Measurements from ENCODE around the gene MDGA2.

Gene MDGA2

DNA sequence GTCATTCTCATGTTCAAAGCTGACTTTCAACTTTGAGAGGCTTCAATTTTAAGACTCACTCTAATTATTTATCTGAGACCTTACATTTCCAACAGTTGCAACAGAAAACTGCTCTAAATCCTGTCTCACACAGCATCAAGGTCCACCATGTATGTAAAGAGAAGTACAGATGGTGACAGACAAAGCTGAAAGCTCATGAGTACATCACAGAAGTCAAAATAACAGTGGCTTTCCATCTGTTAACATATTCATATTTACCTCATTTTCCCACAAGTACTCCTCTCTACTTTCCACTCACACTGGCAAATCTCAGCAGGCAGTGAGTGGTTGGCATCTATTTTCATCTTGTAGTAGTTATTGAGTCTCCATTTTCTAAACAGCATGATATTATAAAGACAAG, 192.0 kb downstream of the MDGA2 start:
- no peak for DNase-seq

- no peak for DNase-seq
Observed at GRCh38 chr14:47471075-47471474, 204.3 kb downstream of the MDGA2 start.

DNA sequence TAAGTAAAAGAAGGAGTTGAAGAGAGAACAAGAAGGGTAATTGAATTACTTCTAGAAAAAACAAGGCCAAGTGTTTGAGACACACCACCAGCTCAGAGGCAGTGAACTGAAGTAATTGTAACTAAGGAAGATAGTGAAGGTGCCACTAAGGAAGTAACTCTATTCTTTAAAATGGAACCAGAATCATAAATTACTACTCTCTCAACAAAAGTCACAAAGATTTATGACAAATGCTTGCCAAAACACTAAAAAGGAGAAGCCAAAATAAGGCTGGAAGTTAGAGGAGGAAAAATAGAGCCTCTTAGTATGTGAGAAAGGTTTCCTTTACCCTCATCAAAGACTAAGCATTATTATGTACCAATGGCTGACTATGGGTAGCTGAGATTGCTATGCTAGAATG, 208.5 kb downstream of the MDGA2 start:
- no peak for DNase-seq

DNA sequence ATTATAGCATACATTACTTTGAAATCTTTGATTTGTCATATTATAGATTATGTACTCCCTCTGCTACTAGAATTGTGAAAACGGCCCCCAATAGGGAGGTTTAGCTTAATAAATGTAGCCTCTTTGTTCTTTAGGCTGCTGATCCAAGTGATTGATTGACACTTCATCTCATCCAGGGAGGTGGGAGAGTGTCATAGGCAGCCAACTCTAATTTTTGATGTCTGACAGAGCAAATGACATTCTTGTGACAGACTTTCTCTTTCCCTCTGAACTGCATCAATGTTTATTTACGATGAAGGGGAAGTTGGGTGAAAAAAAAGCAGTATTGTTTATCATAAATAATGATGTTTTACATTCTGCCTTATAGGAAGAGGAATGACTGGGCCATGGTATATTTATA, 221.4 kb downstream of the MDGA2 start:
- DNase-seq: no peak

DNA sequence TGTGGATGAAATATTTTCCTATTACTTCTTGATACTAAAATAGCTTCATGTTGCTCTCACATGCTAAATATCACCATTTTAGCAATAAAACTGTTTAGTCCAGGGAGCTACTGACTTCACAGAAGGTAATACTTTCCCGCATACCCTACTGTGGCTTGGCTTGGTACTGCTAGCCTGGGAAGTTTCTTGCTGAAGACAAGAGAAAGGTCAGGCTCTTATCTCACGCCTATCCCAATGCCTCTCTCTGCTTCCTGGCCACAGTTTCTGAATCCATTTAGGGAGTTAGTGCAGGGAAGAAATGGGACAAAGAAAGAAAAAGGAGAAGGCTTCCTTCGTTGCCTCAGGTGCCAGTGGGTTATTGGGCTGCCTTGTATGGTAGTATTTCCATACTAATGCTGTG, 228.3 kb downstream of the MDGA2 start:
- DNase-seq: no peak

DNA sequence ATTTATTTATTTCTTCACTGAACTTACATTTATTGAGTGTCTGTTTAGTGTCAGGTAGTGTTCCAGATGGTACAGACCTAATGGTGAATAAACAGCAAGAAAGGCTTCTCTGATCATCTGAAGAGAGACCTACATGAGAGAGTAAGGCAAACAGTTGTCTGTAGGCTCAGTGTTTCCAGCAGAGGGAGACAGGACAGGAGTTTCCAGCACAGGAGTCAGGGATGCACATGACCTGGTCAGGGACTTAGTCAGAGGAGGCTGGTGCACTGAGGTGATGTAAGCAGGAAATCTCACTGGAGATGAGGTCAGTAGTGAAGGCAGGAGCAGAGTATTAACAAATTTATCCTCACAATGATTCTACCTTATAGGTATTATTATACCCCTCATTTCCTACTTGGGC, 233.2 kb downstream of the MDGA2 start:
- no peak for DNase-seq

- DNase-seq: no peak
Observed at GRCh38 chr14:47439953-47440352, 235.5 kb downstream of the MDGA2 start.

- DNase-seq: no peak
Observed at GRCh38 chr14:47438650-47439140, 236.7 kb downstream of the MDGA2 start.

GRCh38 chr14:47435331-47435965, 240.0 kb downstream of the MDGA2 start:
- no peak for DNase-seq

GRCh38 chr14:47427629-47428028, 247.8 kb downstream of the MDGA2 start:
- no peak for DNase-seq

DNA sequence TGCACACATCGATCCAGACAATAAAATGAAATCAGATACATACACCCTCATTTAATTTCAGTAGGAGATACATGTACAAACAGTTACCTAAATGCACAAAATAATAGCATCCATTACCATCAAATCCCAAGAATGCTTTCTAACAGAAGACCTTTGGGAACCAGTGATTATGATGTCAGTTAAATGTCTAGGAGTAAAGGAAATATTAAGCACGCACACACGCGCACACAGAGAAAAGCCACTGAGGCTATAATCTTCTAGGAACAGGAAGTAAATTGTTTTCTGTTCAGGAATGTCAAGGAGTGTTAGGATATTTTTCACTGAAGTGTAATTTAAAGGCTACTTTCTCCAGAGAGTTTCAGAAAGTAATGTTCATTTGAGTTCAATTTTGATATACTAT, 250.1 kb downstream of the MDGA2 start:
- DNase-seq: no peak

- no peak for DNase-seq
Observed at GRCh38 chr14:47422191-47422590, 253.2 kb downstream of the MDGA2 start.

DNA sequence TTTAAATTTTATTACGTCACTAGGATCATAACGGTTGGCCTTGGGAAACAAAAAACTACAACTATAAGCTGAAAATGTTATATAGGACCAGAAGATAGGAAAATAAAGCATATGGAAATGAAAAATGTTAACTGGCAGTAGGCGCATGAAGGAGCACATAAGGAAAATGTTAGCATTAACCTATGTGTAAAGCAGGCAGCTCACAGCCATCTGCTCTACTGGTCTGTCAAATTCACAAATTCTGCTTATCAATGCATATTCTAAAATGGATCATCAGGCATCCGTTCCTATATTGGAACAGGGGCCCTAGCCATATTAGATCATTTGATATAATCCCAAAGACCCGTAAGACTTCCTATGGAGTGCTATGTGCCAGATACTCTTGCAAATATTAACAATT, 263.9 kb downstream of the MDGA2 start:
- DNase-seq: no peak

DNA sequence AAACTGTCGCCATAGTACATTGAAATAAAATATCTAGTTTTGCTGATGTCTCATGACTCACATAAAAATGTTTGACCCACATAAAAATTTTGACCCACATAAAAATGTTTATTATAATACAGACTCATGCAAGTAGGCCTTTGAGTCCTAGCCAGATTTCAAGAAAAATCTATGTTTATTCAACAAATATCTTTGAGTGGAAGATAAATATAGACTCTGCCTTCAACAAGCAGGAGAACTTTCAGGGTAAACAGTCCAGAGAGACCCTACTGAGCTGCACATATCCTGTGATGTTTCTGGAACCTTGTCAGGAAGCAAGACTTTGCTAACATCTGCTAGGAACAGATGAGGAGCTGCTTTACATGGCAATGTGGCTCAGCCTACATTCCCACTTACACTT, 283.1 kb downstream of the MDGA2 start:
- no peak for DNase-seq

GRCh38 chr14:47390831-47391504, 284.4 kb downstream of the MDGA2 start:
- DNase-seq: no peak

DNA sequence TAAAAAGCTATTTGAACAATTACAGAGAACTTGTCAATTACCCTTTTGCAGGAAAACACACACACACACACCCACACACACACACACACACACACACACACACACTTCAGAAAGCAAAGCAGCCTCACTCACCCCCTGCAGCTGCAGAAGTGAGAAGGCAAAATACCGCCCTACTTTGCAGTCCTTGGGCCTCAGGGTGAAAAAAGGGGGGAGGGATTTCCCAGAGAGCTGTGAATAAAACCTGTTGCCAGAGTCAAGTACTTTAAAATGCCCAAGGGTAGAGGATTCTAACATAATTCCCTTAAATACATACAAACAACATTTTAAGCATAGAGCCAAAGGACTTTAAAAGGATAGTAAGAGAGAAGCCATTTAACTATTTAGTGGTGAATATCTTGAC, 285.9 kb downstream of the MDGA2 start:
- no peak for DNase-seq

- DNase-seq: no peak
Observed at GRCh38 chr14:47366006-47366405, 309.4 kb downstream of the MDGA2 start.

DNA sequence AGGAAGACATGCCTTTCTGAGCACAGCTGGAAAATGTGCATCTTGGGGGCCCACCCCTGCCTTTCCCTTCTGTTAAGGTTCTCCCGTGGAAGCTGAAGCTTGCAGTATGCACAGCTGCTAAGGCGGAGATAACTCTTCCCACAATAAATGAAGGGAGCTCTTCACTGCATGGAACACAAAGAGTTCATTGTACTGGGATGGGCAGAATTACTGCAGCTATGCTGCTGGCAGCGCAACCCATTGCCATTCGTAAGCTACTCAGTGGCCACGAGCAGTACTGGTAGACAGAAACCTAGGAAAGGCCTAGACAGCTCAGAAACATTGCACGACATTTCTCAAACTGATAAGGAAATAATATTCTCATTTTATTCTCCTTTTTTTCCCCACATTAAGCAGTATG, 310.2 kb downstream of the MDGA2 start:
- no peak for DNase-seq

- no peak for DNase-seq
Observed at GRCh38 chr14:47353186-47353585, 322.2 kb downstream of the MDGA2 start.

GRCh38 chr14:47346849-47347248, 328.6 kb downstream of the MDGA2 start:
- DNase-seq: no peak

- DNase-seq: no peak
Observed at GRCh38 chr14:47345016-47345415, 330.4 kb downstream of the MDGA2 start.

GRCh38 chr14:47332939-47333338, 342.5 kb downstream of the MDGA2 start:
- no peak for DNase-seq

DNA sequence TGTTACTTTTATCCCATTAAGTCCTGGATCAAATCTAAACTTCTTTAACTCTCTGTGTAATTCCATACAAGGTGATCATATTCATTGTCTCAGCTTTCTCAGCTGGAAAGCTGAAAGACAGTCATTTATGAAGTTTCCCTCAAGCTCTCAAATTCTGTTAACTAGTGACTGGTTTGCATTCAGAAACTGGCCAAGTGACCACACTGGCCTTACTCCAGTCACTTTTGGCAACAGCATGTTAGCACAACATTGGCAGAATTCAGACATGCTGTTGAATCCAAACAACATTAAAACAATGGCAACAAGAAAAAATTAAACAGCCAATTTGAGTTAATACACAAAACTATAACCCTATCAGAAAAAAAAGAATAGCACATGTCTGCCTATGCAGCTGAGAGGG, 343.3 kb downstream of the MDGA2 start:
- no peak for DNase-seq

- DNase-seq: no peak
Observed at GRCh38 chr14:47328376-47328775, 347.0 kb downstream of the MDGA2 start.

DNA sequence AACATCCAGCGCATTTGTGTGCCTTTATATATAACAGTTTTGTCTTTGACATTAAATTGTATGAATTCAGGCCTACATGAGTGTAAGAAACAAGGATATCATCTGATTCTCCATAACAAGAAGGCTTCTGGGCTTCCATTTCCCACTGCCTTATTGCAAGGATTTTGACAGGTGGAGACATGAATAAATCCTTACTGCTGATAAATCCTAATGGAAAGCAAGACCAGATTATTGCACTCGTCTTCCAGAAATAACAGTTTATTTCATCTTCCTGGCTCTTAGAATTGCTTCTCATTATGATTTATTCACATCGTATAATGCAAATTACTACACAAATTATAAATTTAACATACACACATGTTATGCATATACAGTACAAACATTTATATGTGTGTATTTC, 348.1 kb downstream of the MDGA2 start:
- no peak for DNase-seq

Measured in NCI-H345 (cell line).